ENCODE results near the gene ATG2B.

Gene ATG2B

DNA sequence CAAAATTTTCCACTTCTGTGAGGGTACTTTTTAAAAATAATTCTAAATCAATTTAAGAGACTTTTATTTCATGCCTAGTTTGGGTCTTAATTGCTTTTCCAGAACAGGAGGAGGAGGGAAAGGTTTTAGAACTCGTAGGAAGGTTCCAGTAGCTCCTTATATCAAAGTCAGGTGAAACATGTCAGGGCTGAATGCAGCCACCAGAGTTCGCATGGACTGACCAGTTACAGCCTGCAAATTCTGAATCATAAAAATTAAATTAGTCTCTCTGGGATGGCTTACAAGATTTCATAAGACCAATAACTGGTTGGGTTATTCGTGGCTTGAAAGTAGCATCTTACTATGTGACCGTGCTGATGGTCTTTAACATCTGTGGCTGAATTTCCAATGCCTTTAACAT, 106.7 kb downstream of the ATG2B start:
- TF ChIP-seq, protein P1, sequence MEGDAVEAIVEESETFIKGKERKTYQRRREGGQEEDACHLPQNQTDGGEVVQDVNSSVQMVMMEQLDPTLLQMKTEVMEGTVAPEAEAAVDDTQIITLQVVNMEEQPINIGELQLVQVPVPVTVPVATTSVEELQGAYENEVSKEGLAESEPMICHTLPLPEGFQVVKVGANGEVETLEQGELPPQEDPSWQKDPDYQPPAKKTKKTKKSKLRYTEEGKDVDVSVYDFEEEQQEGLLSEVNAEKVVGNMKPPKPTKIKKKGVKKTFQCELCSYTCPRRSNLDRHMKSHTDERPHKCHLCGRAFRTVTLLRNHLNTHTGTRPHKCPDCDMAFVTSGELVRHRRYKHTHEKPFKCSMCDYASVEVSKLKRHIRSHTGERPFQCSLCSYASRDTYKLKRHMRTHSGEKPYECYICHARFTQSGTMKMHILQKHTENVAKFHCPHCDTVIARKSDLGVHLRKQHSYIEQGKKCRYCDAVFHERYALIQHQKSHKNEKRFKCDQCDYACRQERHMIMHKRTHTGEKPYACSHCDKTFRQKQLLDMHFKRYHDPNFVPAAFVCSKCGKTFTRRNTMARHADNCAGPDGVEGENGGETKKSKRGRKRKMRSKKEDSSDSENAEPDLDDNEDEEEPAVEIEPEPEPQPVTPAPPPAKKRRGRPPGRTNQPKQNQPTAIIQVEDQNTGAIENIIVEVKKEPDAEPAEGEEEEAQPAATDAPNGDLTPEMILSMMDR (IDR thresholded peaks at IDR 0.05; ENCODE audit: insufficient read depth, missing control alignments), result no peak
- DNase-seq (ENCODE audit: insufficient read length, low spot score), result no peak
- no peak for FAIRE-seq

DNA sequence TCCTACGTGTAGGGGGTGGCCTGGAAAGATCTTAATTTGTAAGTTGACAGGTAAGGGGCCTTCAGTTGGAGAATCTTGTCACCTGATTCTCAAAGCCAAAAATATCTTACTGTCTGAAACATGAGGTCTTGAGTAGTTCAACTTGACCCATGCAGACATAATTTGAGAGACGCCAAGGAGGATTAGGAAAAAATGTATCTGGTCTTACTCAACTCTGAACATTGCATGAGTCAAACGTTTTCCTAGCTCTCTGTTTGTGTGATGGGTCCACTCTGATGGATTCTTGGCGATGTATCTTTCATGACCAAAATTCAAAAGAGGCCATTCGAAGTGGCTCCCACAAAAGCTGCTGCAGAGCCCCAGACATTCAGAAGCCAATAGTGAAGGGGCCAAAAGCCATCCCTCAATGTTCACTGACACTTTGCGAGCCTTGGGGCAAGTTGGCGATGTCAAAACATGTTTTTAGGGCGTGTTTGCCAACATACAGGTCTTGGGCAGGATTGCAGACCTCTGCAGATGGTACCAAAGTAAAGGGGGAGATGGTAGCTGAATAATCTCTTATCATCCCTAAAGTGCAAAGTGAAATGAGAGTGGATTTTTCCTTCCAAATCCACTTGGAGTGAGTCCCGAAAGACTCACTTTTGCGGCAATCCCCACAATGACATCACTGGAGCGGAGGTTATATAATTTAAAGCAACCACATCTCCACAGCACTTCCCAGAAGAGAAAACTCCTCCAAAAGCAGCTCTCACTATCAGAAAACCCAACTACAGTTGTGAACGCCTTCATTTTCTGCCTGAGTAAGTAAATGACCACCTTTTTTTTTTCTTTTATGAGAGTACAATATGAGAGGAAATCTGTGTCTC, 107.4 kb downstream of the ATG2B start, which contains the start of gene BDKRB1:
TSS of gene BDKRB1 (plus strand) at position 710 of the 866 bp plus-strand sequence. CDS start 7,473 bp downstream, outside the sequence.
- FAIRE-seq (no peak), DNase-seq (ENCODE audit: insufficient read length, low spot score) (no peak)
- TF ChIP-seq, protein P1 (IDR thresholded peaks at IDR 0.05; ENCODE audit: insufficient read depth, missing control alignments), result no peak

DNA sequence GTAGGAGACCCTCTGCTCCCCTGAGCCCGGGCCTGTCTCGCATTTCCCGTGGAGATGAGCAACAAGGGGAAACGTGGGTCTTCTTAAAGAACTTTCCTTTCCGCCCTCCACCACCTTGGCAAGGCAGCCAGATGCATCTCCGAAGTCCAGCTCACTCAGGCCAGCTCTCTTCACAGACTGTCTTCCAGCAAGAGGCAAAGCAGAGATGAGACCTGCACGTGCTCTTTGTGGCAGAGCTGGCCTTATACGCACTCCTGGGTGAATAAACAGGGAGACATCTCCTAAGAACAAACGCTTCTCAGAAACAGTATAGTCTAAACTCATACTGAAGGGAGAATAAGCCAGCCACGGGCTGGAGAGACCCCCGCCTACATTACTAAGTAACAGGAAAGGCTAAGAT, 108.5 kb downstream of the ATG2B start:
- DNase-seq (ENCODE audit: insufficient read length, low spot score) (no peak), FAIRE-seq (no peak)
- TF ChIP-seq, protein P1 (IDR thresholded peaks at IDR 0.05; ENCODE audit: insufficient read depth, missing control alignments), result no peak

DNA sequence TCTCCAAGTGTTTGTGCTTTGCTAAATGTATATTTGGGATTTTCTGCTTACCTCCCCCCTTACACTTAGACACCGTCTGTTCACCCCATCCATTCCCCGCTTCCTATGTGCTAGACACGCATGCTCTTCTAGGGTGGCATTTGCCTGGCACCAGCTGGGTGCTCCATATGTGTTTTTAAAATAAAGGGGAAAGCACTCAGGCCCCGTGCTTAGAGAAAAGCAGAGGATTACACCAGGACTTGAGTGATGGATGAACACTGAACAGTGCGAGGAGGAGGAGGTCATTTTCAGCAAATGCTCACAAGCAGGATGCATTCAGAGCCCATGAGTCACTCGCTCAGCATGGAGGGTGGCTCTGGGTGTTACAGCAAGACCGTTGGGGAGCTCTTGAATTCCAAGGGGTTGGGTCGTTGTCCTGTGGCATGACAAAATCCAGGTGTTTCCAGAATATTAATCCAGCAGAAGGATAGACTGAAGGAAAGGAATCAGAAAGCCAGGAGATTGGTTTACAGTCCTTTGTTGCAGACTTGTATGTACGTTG, 110.1 kb downstream of the ATG2B start:
- FAIRE-seq, result no peak

DNA sequence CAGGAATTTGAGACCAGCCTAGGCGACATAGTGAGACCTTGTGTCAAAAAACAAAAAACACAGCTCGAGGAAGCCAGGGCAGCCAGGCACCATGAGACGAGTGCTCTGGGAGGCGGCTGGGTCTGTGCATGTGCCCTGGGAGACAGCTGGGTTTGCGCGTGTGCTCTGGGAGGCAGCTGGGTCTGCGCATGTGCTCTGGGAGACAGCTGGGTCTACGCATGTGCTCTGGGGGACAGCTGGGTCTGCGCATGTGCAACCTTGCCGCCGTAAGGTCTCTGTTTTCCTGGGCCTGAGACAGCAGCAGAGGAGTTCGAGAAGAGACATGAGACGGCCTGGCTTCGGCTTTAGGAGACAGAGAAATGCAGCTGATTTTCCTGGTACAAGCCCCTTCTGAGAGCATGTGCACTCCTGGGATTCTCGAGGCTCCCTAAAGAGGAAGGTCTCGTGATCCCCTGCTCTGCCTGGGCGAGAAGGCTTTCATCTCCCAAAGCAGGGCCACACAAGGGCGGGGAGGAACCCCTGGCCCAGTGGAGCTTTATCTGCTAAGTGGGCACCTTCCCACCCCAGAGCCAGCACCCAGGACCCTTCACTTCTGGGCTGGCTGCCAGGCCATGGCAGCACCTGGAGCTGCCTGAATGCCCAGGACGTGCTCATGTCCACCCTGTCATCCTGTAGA, 110.7 kb downstream of the ATG2B start:
- DNase-seq (ENCODE audit: insufficient read length, low spot score), result no peak
- TF ChIP-seq, protein P1 (IDR thresholded peaks at IDR 0.05; ENCODE audit: insufficient read depth, missing control alignments), result no peak
- FAIRE-seq, result no peak

More for the DNA sequence above, 110.1 kb downstream of the ATG2B start:
- DNase-seq (ENCODE audit: insufficient read length, low spot score), result no peak
- TF ChIP-seq, protein P1 (IDR thresholded peaks at IDR 0.05; ENCODE audit: insufficient read depth, missing control alignments), result no peak

DNA sequence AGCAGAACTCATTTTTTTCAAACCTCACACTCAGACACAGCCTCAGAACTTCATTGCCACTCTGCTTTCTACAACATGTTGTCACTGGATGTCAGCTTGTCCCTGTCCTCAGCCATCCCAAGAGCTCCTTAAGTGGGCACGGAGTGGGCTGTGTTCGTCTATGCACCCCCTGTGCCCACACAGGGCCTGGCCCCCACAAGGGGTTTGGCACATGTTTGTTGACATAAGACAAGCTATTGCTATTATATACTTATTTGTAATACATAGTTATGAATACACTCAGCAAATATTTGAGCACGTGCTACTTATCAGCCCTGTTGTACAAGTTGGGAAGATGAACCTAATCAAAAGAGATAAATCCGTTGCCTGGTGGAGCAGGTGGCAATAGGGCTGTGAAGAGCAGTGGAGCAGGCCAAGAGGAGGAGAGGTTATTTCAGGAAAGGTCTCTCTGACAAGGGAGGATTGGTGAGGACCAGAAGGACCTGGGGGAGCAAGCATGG, 111.4 kb downstream of the ATG2B start:
- FAIRE-seq, result no peak
- TF ChIP-seq, protein P1 (IDR thresholded peaks at IDR 0.05; ENCODE audit: insufficient read depth, missing control alignments), result no peak
- DNase-seq (ENCODE audit: insufficient read length, low spot score), result no peak

All from D721Med (cell line).